PC-3 (cell line): ENCODE data around the gene CAVIN1.

Experiments
- CTCF ChIP-seq: fragments of 300-600 bp; sonication (generic); conservative IDR thresholded peaks from 2 replicates; pipeline ENCODE4 v1.5.1; 2017; ENCODE audit warnings: antibody characterized with exemption, low read depth, mild to moderate bottlenecking, low read length
- EZH2 ChIP-seq: fragments of 300-600 bp; sonication (generic); IDR thresholded peaks from one replicate; pipeline ENCODE4 v1.6.1; 2017; ENCODE audit warnings: antibody characterized with exemption, mild to moderate bottlenecking, low read length; ENCODE audit not compliant: unreplicated experiment
- EZH2phosphoT487 ChIP-seq: fragments of 300-600 bp; sonication (generic); IDR thresholded peaks from 2 replicates; pipeline ENCODE4 v1.6.1; 2018; ENCODE audit warnings: mild to moderate bottlenecking, antibody characterized with exemption, low read length, borderline replicate concordance

- TF ChIP-seq EZH2 (no peak), CTCF (no peak), EZH2phosphoT487 (no peak)
Measured at GRCh38 chr17:42460371-42460770, 37.3 kb upstream of the CAVIN1 start.
